HG02885 (cell line): ENCODE data around the gene RHOU.
"Not testable (repeated sequence)": the region's sequence is repeated elsewhere in the genome, so short reads cannot be mapped to it uniquely, and the experiment has no call there.

Experiments
- ATAC-seq: cut with Tn5 transposase; IDR thresholded peaks from one replicate; pipeline ENCODE4 v1.9.1; 2021; ENCODE audit warnings: mild to moderate bottlenecking; ENCODE audit not compliant: unreplicated experiment, poor library complexity

The RHOU gene

DNA sequence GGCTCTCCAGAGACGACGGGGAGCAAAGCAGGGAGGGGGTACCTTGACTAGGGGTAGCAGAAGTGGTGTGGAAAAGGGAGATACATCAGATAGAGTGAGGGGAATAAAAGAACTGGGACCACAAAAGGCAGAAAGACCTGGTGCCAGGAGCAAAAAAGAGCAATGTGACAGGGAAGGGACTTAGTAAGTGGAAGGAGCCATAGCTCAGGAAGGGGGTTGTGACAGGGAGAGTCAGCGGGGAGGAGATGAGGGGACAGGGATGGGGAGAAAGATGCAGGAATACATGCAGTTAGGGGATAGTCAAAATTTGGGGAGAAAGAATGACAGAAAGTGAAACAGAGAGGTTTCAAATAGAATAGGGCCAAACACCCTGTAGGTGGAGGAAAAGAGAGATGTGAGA, 20.5 kb downstream of the RHOU start:
- ATAC-seq: no peak

DNA sequence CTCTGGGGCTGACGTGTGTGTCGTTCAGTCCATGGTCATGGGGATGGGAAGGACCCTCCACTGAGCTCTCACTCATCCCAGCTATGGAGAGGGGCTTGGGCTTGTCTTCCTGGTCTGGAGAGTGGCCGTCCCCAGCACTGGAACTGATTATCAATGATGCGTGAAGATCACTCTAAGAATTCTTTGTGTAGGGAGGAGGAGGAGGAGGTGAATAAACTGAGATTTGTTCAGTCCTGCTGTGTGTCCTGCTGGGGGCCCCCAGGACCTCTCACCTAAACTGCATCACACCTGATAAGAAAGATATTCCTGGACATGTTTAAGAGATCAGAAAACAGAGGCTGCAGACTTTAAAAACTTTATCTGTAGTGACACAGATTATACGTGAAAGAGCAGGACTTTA, 21.2 kb downstream of the RHOU start:
- no peak for ATAC-seq

DNA sequence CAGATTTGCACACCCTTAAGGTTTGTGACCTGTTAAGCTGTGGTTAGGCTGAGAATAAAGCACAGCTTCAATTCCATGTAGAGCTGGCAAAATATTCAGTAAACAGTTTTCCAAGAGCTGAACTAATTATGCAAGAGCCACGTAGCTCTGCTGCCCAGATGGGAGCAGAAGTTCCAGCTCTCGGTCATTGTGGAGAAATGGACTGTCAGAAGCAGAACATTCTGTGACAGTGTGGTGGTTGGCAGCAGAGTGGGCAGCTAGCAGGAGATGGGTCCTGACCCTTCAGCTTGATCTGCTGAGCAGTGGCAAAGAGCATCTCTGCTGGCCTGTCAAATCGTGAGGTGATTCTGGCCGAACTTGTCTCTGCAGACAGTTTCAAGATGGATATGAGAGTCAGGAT, 23.2 kb downstream of the RHOU start:
- no peak for ATAC-seq

DNA sequence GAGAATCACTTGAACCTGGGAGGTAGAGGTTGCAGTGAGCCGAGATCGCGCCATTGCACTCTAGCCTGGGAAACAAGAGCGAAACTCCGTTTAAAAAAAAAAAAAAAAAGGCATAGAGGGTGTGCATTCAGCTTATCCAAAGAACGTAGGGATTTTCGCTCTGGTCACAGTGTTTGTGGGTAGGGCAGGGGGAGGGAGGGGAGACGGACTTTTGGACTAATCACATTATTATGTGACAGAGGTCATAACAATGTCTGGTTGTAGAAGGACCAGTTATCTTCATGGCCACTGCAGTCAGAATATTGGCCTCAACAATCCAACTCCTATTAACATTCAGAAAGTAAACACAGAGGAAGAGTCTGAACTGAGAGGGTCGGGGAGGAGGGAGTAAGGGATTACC, 25.7 kb downstream of the RHOU start:
- ATAC-seq: no peak

DNA sequence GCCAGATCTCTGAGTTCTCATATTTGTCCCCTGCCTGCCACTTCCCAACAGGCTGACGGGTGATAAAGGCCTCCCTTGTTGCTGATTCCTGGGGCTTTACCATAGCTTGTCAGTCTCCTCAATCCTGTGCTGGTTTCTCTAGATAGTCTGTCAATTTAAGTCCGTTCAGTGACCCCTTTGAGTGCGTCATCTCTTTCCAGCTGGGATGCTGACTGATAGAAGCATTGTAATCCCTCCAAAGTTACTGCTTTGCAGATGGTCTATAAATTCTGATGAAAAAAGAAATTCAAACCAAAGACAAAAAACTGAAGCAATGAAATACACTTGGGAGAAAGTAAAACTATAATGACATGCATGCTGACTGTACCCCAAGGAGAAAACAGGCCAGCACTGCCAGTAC, 28.3 kb downstream of the RHOU start:
- ATAC-seq: no peak

DNA sequence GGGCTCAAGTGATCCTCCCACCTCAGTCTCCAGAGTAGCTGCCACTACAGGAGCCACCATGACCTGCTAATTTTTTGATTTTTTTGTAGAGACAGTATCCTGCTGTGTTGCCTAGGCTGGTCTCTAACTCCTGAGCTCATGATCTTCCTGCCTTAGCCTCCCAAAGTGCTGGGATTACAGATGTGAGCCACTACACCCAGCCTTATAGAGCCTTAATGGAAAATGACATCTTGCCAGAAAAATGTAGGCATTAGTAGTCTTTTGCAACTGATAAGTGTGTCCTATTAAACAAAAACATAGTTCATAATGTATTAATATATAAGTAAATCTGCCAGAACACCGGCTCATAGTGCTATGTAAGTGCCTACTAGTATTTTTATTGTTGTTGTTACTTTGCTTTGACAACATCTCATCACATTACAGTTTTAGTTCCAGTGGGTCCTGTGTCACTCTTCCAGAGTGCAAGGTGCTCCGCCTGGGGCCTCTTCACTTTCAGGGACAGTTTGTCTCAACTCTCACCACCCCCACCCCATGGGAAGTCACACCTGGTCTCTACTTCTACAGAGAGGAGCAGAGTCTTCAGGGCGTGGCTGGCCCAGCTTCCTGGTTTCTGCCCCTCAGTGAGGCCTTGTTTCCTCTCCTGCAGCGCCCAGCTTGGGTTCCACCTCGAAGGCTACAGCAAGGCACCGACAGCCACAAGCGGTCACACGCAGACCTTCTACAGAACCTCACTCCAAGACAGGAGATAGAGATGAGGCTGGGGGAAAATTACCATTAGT, 30.1 kb downstream of the RHOU start:
- ATAC-seq: no peak

DNA sequence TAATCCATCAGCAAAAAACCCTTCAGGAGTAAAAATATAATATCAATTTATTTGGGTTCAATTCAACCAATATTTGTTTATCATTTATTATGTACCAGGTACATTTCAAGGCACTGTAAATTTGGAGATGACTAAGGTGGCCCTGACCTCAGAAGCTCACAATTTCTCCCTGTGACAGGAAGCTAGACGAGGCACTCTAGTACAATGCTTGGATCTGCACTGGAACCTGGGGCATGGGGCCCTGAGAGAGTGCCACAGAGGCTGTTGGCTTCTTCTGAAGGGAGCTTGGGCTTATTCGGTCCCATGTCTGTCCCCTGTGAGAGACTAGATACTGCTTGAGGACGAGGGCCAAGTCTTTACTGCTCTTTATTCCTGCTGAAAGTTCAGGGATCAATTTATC, 31.5 kb downstream of the RHOU start:
- ATAC-seq: no peak

DNA sequence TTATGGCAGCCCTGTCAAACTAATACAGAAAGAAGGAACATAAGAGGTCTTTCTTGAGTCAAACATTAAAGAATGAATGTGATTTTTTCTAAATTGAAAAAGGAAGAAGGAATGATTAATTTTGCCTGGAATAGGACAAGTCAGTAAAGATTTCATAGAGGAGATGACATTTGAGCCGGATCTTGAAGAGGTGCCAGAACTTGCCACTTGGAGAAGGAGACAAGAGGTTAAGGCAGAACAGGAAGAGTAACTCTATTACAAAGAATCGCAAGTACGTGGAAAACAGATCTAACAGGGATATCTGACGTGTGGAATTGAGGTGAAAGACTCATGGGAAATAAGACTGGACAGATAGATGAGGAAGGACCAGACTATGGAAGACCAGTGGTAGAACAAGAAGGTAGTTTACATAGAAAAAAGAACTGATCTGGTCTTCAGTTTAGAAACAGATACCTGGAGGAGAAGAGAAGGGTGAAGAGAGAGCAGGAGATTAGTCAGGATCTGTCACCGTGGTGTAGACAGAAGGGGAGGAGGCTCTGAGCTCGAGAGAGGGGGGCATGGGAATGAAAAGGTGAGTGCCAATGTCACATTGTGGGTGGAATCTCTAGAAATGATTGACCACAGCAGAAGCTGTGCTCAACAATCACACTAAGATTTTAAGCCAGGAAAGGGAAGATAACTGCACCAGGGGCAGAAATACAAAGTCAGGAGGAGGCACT, 32.5 kb downstream of the RHOU start:
- ATAC-seq: no peak

DNA sequence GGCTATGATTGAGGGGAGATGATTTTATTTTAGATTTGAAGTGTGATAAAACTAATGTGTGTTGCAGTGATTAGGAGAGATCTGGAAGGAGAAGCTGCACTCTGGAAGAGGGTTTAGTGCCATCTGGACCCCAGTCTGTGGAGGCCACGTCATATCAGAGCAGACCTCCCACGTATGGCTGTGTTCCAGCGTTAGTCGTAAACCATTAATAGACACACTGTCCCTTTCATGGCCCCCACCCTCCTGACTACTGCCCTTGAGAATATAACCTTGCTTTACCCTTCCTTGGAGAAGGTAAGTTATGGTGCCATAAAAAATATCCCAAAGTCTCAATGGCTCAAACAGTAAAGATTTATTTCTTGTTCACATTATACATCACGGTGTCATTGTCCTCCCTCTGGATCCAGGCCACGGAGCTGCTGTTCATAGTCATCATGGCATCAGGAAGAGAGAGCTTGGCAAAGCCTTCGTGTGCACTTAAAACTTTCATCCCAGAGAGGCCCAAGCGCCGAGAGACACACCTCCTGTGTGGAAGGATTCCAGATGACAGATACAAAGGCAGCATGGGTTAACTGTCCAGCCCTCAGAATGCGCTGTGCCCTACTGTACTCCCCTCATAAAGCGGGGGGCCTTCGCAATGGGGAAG, 33.2 kb downstream of the RHOU start:
- ATAC-seq: no peak

DNA sequence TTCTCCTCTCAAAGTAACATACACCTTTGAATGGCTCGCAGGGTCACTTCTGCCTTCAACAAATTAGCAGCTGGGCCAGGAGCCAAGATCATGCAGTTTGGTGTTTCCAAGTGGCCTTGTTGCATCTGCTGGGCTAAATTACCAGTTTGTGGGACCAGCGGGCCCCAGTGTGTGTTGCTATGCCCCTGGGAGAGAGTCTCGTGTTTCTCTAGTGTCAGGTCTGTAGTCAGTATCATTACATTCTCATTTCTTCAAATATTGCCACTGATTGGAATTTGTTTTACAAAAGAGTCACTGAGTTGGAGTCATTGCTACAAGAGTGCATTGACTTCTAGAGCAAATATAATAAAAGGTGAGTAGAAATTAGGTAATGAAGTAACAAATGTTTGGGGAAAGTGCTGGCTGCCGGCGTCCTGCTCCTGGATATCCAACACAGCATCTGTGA, 35.5 kb downstream of the RHOU start:
- no peak for ATAC-seq

DNA sequence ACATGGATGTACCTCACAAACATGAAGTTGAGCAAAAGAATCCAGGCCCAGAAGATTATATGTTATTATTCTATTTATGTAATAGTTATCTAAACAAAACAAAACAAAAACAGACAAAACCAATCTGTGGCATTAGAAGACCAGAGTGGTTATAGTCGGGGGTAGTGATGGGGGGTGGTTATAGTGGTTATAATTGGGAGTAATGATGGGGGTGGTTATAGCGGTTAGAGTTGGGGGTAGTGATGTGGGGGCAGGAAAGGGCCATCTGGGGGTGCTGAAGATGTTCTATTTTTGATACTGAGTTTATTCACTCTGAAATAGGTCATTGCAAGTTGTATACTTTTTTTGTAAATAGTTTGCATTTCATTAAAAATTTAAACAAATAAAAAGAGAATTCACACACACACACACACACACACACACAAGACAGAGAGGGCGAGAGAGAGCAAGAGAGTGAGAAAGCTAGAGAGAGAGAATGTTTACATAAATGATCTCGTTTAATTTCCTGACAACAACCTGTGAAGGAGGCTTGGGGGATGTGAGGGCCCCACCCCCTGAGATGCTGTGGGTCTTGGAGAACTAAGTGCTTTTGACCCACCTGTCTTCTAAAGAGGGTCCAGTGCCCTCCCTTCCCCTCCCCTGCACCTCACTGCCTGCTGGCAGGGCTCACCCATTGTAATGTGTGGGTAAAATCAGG, 37.4 kb downstream of the RHOU start:
- ATAC-seq: no peak

DNA sequence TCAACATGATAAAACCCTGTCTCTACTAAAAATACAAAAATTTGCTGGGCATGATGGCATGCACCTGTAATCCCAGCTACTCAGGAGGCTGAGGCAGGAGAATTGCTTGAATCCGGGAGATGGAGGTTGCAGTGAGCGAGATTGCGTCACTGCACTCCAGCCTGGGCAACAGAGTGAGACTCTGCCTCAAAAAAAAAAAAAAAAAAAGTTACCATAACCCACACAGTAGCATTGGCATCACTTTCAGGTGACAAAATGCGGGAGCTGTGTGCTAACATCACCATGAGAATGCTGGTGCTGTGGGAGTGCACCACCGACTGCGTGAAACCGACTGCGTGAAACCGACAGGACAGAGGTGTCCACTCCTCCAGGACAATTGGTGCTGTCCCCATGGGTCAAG, 40.7 kb downstream of the RHOU start:
- ATAC-seq: not testable (repeated sequence)

DNA sequence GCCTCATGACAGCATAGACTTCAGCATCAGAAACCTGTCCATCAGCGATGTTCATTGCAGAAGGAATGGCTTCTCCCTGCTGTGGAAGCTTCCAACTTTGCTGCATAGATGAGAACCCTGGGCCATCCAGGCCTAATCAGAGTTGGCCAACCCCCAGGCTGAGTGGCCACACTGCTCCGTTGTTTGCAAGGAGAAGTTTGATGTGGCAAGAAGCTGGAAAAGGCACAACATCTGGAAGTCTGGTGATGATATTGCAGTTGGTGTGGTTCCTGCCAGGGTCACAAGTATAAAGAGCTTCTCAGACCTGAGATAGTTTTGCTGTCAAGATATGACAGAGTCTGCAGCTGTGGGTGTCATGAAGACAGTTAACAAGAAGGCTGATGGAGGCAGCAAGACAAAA, 41.2 kb downstream of the RHOU start:
- no peak for ATAC-seq

DNA sequence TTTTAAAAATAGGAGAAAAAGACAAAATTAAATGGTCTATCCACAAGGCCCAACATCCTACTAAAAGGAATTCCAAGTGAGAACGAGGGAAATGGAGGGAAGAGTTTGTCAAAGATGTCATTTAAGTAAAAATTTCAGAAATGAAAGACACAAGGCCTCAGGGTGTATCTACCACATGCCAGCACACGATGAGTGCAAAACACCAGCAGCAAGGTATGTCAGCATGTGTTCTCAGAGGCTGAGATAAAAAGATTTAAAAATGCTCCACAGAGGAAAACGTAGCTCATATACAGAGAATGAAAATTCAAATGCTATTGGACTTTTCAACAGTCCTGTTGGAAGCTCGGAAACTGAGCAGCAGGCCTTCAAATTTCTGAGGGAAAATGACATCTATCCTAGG, 42.0 kb downstream of the RHOU start:
- ATAC-seq: no peak

DNA sequence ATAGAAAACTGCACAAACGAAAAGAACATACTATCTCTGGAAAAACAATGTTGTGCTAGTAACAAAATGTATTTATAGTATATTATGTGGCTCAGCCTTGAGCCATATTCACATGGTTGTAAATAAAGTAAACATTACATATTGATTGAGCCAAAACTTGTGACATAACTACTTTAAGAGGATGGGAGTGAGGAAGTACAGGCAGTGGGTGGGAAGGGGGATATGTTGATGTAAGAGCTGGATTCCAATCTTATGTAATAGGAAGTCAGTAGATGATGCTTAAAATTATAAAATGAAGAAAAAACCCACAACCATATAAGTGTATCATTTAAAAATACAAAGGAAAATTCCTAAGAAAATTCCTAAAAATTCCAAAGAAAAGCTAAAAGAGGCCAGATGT, 42.7 kb downstream of the RHOU start:
- no peak for ATAC-seq

DNA sequence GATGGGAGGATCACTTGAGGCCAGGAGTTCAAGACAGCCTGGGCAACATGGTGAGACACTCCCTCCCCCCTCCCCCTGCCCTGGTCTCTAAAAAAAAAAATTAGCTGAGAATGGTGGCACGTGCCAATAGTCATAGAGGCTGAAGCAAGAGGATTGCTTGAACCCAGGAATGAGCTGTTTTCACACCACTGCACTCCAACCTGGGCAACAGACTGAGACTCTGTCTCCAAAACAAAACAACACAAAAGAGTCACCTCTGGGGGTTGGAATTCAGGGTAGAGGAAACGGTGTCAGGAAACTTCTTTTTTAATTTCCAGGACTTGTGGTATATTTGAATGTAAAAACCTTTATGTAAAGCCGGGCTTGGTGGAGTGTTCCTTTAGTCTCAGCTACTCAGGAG, 43.2 kb downstream of the RHOU start:
- no peak for ATAC-seq

DNA sequence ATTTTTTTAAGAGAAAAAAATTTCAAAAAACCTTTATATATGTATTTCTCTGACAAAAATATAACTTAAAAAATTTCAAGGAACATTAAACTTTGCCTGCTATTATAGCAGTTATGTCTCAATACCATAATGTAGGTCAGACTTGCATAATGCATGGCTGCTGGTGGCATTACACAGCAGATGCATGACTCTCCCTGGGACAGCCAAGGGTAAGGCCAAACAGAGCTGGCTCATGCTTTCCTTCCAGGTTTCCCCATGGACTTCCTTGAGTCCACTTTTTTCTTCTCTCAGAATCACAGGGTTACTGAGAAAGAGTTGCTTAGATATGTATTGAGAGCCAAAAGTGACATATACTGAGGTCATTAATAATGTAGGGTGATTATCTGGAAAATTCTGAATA, 43.7 kb downstream of the RHOU start:
- ATAC-seq: no peak

DNA sequence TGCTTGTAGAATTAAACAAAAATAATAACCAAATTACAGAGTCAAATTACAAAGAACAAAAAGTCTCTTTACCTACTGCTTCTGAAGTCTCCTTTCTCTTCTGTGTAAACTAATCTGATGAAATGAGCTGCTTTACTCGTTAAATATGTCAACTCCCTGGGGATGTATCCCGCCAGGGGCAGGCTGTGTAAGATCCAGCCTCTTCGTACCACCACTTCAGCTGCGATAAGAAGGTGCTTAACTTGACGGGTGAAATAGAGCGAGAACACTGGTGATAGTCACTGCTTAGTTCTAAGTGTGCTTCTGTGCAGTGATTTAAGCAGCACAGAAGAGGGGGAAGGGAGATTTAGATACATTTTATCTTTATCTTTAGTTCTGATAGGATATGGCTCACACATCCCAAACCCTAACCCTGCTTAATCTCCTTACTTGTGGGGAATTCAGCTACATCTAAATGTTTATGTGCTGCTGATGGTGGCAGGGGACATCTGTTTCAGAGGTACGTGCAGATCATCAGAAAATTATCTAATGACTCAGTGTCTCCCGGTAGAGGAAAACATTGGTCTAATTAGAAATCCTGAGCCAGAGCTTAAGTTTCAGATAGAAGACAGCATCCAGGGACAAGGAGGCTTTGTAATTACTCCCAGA, 46.0 kb downstream of the RHOU start:
- no peak for ATAC-seq

DNA sequence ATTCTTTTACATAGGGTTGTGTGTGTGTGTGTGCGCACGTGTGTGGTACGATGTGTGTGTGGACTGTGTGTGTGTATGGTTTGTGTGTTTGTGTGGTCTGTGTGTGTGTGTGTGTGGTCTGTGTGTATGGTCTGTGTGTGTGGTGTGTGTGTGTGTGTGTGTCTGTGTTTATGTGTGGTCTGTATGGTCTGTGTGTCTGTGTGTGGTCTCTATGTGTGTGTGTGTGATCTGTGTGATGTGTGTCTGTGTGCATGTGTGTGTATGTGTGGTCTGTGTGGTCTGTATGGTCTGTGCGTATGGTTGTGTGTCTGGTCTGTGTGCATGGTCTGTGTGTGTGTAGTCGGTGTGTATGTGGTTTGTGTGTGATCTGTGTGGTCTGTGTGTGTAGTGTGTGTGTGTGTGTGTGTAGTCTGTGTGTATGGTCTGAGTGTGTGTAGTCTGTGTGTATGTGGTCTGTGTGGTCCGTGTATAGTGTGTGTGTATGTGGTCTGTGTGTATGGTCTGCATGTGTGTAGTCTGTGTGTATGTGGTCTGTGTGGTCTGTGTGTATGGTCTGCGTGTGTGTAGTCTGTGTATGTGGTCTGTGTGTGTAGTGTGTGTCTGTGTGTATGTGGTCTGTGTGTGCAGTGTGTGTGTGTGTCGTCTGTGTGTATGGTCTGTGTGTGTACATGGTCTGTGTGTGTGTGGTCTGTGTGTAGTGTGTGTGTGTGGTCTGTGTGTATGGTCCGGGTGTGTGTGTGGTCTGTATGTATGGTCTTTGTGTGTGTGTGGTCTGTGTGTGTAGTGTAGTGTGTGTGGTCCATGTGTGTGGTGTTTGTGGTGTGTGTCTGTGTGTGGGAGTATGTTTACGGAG, 46.8 kb downstream of the RHOU start:
- no peak for ATAC-seq
